Panc1 (cell line): ENCODE results near the gene TBC1D16.

Source experiments
- SIN3A ChIP-seq: IDR thresholded peaks from 2 replicates; pipeline ENCODE4 v1.6.1; 2012; ENCODE audit warnings: low read depth, mild to moderate bottlenecking, low read length, moderate library complexity, borderline replicate concordance; ENCODE audit not compliant: insufficient read depth
- TF ChIP-seq, protein P1 (sequence below): fragments of 450-650 bp; IDR thresholded peaks from 2 replicates; pipeline ENCODE4 v1.5.1; 2017; ENCODE audit warnings: mild to moderate bottlenecking

DNA sequence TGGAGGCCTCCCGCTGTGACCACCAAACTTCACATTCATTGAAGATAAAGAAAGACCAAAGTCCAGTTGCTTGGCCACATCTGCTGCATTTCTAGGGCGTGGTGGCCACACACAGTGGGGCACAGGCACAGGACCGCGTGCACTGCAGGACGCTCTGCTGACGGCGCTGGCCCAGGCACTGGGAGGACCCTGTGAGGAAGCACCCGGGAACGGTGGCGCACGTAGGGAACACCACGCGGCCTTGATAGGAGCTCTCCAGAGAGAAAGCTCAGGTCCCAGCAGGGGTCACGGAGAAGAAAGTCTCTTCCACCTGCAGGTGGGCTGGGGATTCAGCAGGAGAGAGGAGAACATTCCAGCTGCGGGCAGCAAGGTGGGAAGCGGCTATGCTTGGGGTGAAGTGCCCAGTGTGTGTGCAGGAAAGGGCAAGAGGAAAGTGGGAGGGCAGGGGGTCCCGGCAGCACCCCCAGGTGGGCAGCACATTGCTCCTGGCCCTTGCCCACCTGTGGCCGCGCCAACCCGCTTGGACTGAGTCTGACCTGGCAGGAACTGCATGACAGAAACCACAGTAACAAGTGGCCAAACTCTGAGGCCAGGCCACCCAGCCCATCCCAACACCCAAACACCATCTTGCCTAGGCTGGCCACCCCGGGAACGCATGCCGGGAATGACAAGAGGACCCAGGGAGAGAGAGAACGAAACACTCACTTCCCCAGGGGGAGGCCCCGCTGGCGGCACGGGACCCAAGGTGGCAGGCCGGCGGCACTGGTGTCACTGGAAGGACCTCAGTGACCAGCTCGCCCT is 32.8 kb downstream of the TBC1D16 start:
- TF ChIP-seq, protein P1, sequence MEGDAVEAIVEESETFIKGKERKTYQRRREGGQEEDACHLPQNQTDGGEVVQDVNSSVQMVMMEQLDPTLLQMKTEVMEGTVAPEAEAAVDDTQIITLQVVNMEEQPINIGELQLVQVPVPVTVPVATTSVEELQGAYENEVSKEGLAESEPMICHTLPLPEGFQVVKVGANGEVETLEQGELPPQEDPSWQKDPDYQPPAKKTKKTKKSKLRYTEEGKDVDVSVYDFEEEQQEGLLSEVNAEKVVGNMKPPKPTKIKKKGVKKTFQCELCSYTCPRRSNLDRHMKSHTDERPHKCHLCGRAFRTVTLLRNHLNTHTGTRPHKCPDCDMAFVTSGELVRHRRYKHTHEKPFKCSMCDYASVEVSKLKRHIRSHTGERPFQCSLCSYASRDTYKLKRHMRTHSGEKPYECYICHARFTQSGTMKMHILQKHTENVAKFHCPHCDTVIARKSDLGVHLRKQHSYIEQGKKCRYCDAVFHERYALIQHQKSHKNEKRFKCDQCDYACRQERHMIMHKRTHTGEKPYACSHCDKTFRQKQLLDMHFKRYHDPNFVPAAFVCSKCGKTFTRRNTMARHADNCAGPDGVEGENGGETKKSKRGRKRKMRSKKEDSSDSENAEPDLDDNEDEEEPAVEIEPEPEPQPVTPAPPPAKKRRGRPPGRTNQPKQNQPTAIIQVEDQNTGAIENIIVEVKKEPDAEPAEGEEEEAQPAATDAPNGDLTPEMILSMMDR: no peak
- TF ChIP-seq SIN3A: no peak
